Retinal pigment epithelial cell (primary cell): ENCODE results near the gene PSORS1C2.

Experiments used
- DNase-seq: peaks from one replicate; pipeline ENCODE4 v3.0.0-alpha.2; 2010; ENCODE audit warnings: low read depth
- H3K4me3 ChIP-seq: 2 replicates; pipeline ENCODE4 v1.5.1; 2011; ENCODE audit warnings: mild to moderate bottlenecking, low read length, control low read depth, moderate library complexity
- TF ChIP-seq, protein P1 (sequence below): conservative IDR thresholded peaks from 2 replicates; pipeline ENCODE4 v1.5.1; 2011; ENCODE audit warnings: low read depth, low read length, control low read depth, inconsistent platforms

The PSORS1C2 gene

DNA sequence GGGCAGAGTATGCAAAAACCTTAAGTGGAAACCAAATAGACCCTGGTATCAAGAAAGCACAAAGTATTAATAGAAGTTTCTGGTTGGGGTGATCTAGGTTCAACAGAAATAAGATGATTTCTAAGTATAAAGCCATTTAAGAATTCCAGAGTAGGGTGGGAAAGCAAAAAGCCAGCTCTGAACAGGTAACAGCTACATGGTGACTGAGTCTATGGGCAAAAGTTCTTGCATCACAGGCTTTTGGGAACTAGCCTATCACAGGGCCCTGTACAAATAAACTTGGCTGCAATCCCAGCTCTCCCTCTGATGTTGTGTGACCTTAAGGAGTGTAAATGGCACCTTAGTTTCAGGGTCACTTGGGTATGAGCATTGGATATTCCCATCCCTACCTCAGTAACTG is 25.1 kb upstream of the PSORS1C2 start:
- no peak overlapping the region for H3K4me3 ChIP-seq
- TF ChIP-seq, protein P1, sequence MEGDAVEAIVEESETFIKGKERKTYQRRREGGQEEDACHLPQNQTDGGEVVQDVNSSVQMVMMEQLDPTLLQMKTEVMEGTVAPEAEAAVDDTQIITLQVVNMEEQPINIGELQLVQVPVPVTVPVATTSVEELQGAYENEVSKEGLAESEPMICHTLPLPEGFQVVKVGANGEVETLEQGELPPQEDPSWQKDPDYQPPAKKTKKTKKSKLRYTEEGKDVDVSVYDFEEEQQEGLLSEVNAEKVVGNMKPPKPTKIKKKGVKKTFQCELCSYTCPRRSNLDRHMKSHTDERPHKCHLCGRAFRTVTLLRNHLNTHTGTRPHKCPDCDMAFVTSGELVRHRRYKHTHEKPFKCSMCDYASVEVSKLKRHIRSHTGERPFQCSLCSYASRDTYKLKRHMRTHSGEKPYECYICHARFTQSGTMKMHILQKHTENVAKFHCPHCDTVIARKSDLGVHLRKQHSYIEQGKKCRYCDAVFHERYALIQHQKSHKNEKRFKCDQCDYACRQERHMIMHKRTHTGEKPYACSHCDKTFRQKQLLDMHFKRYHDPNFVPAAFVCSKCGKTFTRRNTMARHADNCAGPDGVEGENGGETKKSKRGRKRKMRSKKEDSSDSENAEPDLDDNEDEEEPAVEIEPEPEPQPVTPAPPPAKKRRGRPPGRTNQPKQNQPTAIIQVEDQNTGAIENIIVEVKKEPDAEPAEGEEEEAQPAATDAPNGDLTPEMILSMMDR, result no peak
- DNase-seq, result no peak

DNA sequence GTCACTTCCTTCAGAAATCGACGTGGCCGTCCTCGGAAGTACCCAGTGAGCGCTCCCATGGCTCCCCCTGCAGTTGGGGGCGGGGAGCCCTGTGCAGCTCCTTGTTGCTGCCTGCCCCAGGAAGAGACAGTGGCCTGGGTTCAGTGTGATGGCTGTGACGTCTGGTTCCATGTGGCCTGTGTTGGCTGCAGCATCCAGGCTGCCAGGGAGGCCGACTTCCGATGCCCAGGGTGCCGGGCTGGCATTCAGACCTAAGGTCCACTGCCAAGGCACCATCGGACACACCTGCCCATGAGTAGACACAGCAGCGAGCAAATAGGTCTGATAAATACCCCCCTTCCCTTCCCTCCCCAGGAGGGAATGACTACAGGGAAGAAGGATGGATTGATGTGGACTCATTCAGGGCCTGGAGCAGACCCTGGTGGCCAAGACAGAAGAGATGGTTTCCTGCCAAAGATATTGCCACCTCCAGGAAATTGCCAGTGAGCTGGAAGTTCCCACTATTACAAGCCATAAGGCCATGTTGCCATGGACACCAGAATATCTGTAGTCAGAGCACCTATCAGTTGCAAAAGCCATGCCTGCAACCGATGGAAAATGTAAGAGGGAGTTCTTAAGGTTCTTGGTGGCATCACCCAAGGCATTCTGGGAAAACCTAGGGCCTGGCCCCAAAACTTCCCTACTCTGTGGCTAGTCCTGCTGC is 23.7 kb upstream of the PSORS1C2 start:
- TF ChIP-seq, protein P1, result no peak
- no peak overlapping the region for H3K4me3 ChIP-seq
- DNase-seq, result no peak

DNA sequence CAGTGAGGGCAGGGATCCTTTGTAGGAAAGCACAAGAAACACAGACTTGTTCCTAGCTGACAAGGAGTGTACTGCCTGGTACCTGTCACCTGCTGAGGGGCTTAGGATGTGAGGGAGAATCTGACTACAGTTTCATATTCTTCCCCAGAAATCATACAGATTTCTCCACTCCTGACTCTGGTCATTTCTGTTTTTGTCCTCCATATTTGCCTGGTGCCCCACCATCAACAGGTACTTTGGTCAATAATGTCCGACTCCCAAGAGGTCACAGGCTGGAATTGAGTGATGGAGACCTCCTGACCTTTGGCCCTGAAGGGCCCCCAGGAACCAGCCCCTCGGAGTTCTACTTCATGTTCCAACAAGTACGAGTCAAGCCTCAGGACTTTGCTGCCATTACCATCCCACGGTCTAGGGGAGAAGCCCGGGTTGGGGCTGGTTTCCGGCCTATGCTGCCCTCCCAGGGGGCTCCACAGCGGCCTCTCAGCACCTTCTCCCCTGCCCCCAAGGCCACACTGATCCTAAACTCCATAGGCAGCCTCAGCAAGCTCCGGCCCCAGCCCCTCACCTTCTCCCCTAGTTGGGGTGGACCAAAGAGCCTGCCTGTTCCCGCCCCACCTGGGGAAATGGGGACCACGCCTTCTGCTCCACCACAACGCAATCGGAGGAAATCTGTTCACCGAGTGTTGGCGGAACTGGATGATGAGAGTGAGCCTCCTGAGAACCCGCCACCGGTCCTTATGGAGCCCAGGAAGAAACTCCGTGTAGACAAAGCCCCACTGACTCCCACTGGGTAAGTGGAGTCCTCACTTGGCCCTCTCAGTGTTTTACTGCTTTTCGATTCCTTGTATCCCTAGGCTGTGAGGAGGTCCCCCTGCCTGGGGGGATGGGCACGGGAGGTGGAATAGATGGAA is 22.6 kb upstream of the PSORS1C2 start:
- DNase-seq, result no peak
- H3K4me3 ChIP-seq, result no peak overlapping the region
- TF ChIP-seq, protein P1, result no peak

DNA sequence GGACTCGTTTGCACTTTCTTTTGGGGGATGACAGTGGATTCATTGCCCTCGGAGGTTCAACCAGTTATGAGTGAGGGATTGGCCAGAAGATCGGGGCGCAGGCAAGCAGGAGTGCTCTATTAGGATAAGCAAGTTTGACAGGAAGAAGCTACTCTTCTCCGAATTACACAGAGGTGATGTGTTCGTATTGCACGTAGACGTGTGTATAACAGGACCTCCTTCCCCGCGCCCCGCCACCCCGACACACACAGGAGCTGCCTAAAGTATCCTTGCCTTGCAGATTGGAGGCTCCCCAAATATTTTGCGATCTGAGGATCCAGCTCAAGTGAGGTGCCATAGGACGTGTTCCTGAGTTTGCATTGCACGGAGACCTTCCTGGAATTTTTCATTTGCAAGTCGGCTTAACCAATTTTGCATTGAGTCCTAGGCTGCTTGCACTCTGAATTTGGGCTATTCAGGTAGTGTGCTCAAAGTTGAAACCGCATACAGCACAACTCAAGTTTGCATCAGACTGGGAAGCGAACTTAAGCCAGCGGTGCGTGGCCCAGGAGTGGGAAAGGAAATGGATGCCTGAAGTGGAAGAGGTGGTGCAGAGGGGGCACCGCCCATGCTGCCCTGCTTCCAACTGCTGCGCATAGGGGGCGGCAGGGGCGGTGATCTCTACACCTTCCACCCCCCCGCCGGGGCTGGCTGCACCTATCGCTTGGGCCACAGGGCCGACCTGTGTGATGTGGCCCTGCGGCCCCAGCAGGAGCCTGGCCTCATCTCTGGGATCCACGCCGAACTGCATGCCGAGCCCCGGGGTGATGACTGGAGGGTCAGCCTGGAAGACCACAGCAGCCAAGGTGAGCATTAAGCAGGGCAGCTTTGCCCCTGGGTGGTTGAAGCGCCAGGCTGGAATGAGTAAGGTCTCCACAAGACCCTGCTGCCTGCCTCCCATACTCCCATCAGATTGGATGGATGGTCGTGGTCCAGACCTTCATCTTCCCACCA is 20.3 kb upstream of the PSORS1C2 start:
- peak overlapping the region; percentile 81 for H3K4me3 ChIP-seq
- DNase-seq, result no peak
- TF ChIP-seq, protein P1, result peak; percentile 13

DNA sequence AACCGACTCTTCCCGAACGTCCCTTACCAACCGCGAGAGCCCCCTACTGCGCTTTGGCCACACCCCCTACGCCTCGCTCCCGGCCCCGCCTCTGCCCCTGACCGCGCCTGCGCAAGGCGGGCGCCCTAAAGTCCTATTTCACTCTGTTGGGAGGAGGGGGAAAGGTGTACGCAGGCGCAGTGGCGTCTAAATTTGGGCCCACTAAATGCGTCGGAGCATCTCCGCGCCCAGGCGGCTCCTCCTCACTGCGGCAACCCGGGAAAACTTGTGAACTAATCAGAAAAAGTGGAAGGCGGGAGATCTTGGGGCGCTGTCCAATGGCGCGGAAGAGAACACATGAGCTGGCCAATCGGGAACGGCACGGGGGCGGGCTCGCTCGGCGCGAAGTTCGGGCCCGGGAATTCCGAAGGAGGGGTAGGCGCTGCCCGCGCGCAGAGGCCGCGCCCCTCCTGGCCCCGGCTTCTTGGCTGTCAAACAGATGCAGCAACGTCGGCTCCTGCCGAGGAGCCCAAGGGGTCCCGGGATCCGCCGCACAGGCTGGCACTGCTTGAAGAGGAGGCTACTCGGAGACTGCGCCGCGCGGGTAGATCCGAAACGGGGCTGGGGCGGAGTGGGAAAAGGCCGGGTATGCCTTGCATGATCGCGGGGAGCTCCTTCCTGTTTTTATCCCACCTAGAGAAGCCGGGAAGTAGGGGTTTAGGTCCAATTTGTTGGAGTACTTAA is 19.4 kb upstream of the PSORS1C2 start, which contains the start of gene TCF19:
Gene TCF19, plus strand, starts transcription at position 450 of the 723 bp plus-strand sequence. CDS start 881 bp downstream, outside the sequence.
- TF ChIP-seq, protein P1, result no peak
- peak within 1 kb of the TSS; percentile 81 for H3K4me3 ChIP-seq
- DNase-seq, result peak; percentile 94

DNA sequence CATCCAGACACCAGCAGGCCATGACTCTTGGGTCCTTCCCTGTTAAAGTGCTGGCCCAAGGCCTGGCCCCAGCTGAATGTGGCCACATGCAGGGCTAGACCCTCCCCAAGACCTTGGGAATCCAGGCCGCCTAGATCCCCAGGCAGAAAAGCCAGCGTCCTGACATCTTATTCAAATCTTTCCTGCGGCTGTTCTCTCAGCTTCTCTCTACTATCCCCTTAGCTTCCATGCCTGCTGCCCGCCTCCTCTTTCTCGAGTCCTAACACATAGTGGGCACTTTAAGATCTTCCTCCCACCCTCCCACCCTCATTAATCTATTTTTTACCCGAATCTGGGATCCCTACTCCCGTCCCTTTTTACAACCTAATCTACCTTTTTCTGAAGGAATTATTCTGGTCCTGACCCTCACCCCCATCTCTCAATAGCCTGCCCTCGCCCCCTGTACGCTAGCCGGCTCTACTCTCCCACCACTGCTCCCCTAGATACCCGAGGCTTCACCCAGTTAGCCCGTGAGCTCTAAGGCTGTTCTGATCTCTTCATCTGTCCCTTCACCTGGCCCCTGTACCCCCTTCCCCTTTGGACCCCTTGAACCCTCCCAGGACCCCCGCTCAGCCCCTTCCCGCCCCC is 18.8 kb upstream of the PSORS1C2 start, which contains the start of gene CCHCR1:
Gene CCHCR1, minus strand, starts transcription at position 290 of the 627 bp plus-strand sequence. Its CDS starts 202 bp downstream, at position 88.
- peak within 1 kb of the TSS; percentile 81 for H3K4me3 ChIP-seq
- TF ChIP-seq, protein P1, result no peak
- DNase-seq, result no peak
